MM.1S (cell line): ENCODE data around the gene CSNK1G3.

ENCODE experiments used
- DNase-seq: peaks from one replicate; pipeline ENCODE4 v3.0.0-alpha.2; 2015
- H2AFZ ChIP-seq: fragments of 300-600 bp; sonication (generic); 2 replicates; pipeline ENCODE4 v1.6.0; 2016; ENCODE audit warnings: antibody characterized with exemption, low read length
- H3F3A ChIP-seq: fragments of 300-600 bp; sonication (generic); 2 replicates; pipeline ENCODE4 v1.6.1; 2016; ENCODE audit warnings: mild to moderate bottlenecking, antibody characterized with exemption, low read length, moderate library complexity, mixed read lengths; ENCODE audit not compliant: insufficient read depth
- H3K27ac ChIP-seq: fragments of 300-600 bp; sonication (generic); 2 replicates; pipeline ENCODE4 v1.5.1; 2016; ENCODE audit warnings: mild to moderate bottlenecking, low read length
- H3K27me3 ChIP-seq: fragments of 300-600 bp; sonication (generic); replicated peaks from 2 replicates; pipeline ENCODE4 v1.6.0; 2016; ENCODE audit warnings: low read length; ENCODE audit not compliant: insufficient read depth
- H3K36me3 ChIP-seq: fragments of 300-600 bp; sonication (generic); replicated peaks from 2 replicates; pipeline ENCODE4 v1.6.1; 2016; ENCODE audit warnings: mild to moderate bottlenecking, low read length, mixed read lengths; ENCODE audit not compliant: insufficient read depth
- H3K4me1 ChIP-seq: fragments of 300-600 bp; sonication (generic); 2 replicates; pipeline ENCODE4 v1.6.1; 2016; ENCODE audit warnings: low read length, mixed read lengths
- H3K4me2 ChIP-seq: fragments of 300-600 bp; sonication (generic); 2 replicates; pipeline ENCODE4 v1.6.0; 2016; ENCODE audit warnings: low read depth, low read length
- H3K4me3 ChIP-seq: fragments of 300-600 bp; sonication (generic); 2 replicates; pipeline ENCODE4 v1.5.1; 2016; ENCODE audit warnings: low read length, mixed read lengths
- H3K79me2 ChIP-seq: fragments of 300-600 bp; sonication (generic); 2 replicates; pipeline ENCODE4 v1.6.1; 2016; ENCODE audit warnings: mixed run types, low read length, mixed read lengths
- H3K9ac ChIP-seq: fragments of 300-600 bp; sonication (generic); 2 replicates; pipeline ENCODE4 v1.6.1; 2016; ENCODE audit warnings: low read length, mixed read lengths
- H3K9me2 ChIP-seq: fragments of 300-600 bp; sonication (generic); replicated peaks from 2 replicates; pipeline ENCODE4 v1.6.1; 2016; ENCODE audit warnings: mild to moderate bottlenecking, low read length, mixed read lengths; ENCODE audit not compliant: insufficient read depth
- H3K9me3 ChIP-seq: fragments of 300-600 bp; sonication (generic); replicated peaks from 2 replicates; pipeline ENCODE4 v1.6.1; 2016; ENCODE audit warnings: mild to moderate bottlenecking, low read length, mixed read lengths; ENCODE audit not compliant: insufficient read depth
- H4K20me1 ChIP-seq: fragments of 300-600 bp; sonication (generic); 2 replicates; pipeline ENCODE4 v1.6.1; 2016; ENCODE audit warnings: mild to moderate bottlenecking, low read length, moderate library complexity, mixed read lengths; ENCODE audit not compliant: insufficient read depth
- CTCF ChIP-seq: fragments of 300-600 bp; sonication (generic); IDR thresholded peaks from 2 replicates; pipeline ENCODE4 v1.5.1; 2016; ENCODE audit warnings: antibody characterized with exemption, low read length, mixed read lengths
- EZH2 ChIP-seq: fragments of 300-600 bp; sonication (generic); optimal IDR thresholded peaks from 2 replicates; pipeline ENCODE3; 2017; ENCODE audit warnings: low read depth, mild to moderate bottlenecking, antibody characterized with exemption, low read length, mixed read lengths
- EZH2phosphoT487 ChIP-seq: fragments of 300-600 bp; sonication (generic); IDR thresholded peaks from 2 replicates; pipeline ENCODE4 v1.6.1; 2018; ENCODE audit warnings: antibody characterized with exemption, low read length

Gene CSNK1G3

GRCh38 chr5:123659011-123659410 lies 147.0 kb downstream of the CSNK1G3 start:
- Histone ChIP-seq H3K9me2 (no peaks in the 10 kb centered on the region), H4K20me1 (no peaks in the 10 kb centered on the region), H3F3A (no peaks in the 10 kb centered on the region), H2AFZ (no peak overlapping the region), H3K9me3 (no peaks in the 10 kb centered on the region), H3K27me3 (no peaks in the 10 kb centered on the region), H3K4me1 (no peaks in the 10 kb centered on the region), H3K79me2 (no peaks in the 10 kb centered on the region), H3K9ac (no peak overlapping the region), H3K4me2 (no peak overlapping the region), H3K27ac (no peak overlapping the region), H3K36me3 (no peaks in the 10 kb centered on the region), H3K4me3 (no peak overlapping the region)
- DNase-seq = no peak
- no peak for TF ChIP-seq EZH2
- TF ChIP-seq EZH2phosphoT487 = no peak
- no peak for TF ChIP-seq CTCF

GRCh38 chr5:123659495-123659894 lies 147.5 kb downstream of the CSNK1G3 start:
- no peak overlapping the region for H3K27ac ChIP-seq
- no peak overlapping the region for H3K4me3 ChIP-seq
- H3K4me1 ChIP-seq = no peaks in the 10 kb centered on the region
- H2AFZ ChIP-seq = no peak overlapping the region
- DNase-seq = no peak
- H3K79me2 ChIP-seq = no peaks in the 10 kb centered on the region
- H3K9ac ChIP-seq = no peak overlapping the region
- H4K20me1 ChIP-seq = no peaks in the 10 kb centered on the region
- no peak overlapping the region for H3K4me2 ChIP-seq
- no peaks in the 10 kb centered on the region for H3F3A ChIP-seq
- no peaks in the 10 kb centered on the region for H3K9me3 ChIP-seq
- no peaks in the 10 kb centered on the region for H3K27me3 ChIP-seq
- no peaks in the 10 kb centered on the region for H3K36me3 ChIP-seq
- H3K9me2 ChIP-seq = no peaks in the 10 kb centered on the region
- no peak for TF ChIP-seq EZH2
- TF ChIP-seq EZH2phosphoT487 = no peak
- TF ChIP-seq CTCF = no peak

GRCh38 chr5:123664961-123665360 lies 153.0 kb downstream of the CSNK1G3 start:
- Histone ChIP-seq H3K9me3 (no peaks in the 10 kb centered on the region), H3F3A (no peaks in the 10 kb centered on the region), H4K20me1 (no peaks in the 10 kb centered on the region), H3K36me3 (no peaks in the 10 kb centered on the region), H3K4me2 (no peak overlapping the region), H3K9me2 (no peaks in the 10 kb centered on the region), H3K27me3 (no peaks in the 10 kb centered on the region), H3K79me2 (no peaks in the 10 kb centered on the region), H3K27ac (no peak overlapping the region), H3K4me3 (no peak overlapping the region), H3K9ac (no peak overlapping the region), H3K4me1 (no peaks in the 10 kb centered on the region), H2AFZ (no peak overlapping the region)
- no peak for DNase-seq
- no peak for TF ChIP-seq CTCF
- no peak for TF ChIP-seq EZH2phosphoT487
- no peak for TF ChIP-seq EZH2
